ENCODE measurements around the gene GOLGA8T.
"Not testable (repeated sequence)": the region's sequence is repeated elsewhere in the genome, so short reads cannot be mapped to it uniquely, and the experiment has no call there.

GOLGA8T gene

GRCh38 chr15:30134751-30135150 lies at the start of gene GOLGA8T:
Gene GOLGA8T, plus strand, starts transcription at chr15:30135051. Its CDS starts 98 bp downstream, at chr15:30135149.
- not testable (repeated sequence) for H3K9me3 ChIP-seq (ENCODE audit: low read depth, low read length)

GRCh38 chr15:30097827-30098226 lies 37.0 kb upstream of the GOLGA8T start:
- H3K36me3 ChIP-seq (ENCODE audit: insufficient read depth, low read length); H3K27ac ChIP-seq; DNase-seq (ENCODE audit: low read depth, low spot score): not testable (repeated sequence)

More at GRCh38 chr15:30134751-30135150, at the start of gene GOLGA8T:
- not testable (repeated sequence) for H3K9ac ChIP-seq (ENCODE audit: insufficient read length); H3K36me3 ChIP-seq (ENCODE audit: insufficient read depth, low read length); DNase-seq (ENCODE audit: low read depth, low spot score); H3K27ac ChIP-seq; H3K4me3 ChIP-seq

GRCh38 chr15:30102890-30103289 lies 32.0 kb upstream of the GOLGA8T start:
- DNase-seq (ENCODE audit: low read depth, low spot score); H3K9me3 ChIP-seq (ENCODE audit: low read depth, low read length); H3K36me3 ChIP-seq (ENCODE audit: insufficient read depth, low read length); H3K27ac ChIP-seq; H3K4me3 ChIP-seq; H3K9ac ChIP-seq (ENCODE audit: insufficient read length): not testable (repeated sequence)

More at GRCh38 chr15:30097827-30098226, 37.0 kb upstream of the GOLGA8T start:
- H3K9me3 ChIP-seq (ENCODE audit: low read depth, low read length); H3K9ac ChIP-seq (ENCODE audit: insufficient read length); H3K4me3 ChIP-seq: not testable (repeated sequence)

- H3K9ac ChIP-seq (ENCODE audit: insufficient read length); DNase-seq (ENCODE audit: low read depth, low spot score); H3K9me3 ChIP-seq (ENCODE audit: low read depth, low read length); H3K4me3 ChIP-seq; H3K36me3 ChIP-seq (ENCODE audit: insufficient read depth, low read length); H3K27ac ChIP-seq: not testable (repeated sequence)
These were observed 30.8 kb upstream of the GOLGA8T start for GRCh38 chr15:30103941-30104507.

GRCh38 chr15:30110591-30110990 lies 24.3 kb upstream of the GOLGA8T start:
- H3K27ac ChIP-seq; H3K9me3 ChIP-seq (ENCODE audit: low read depth, low read length); DNase-seq (ENCODE audit: low read depth, low spot score); H3K9ac ChIP-seq (ENCODE audit: insufficient read length); H3K36me3 ChIP-seq (ENCODE audit: insufficient read depth, low read length); H3K4me3 ChIP-seq: not testable (repeated sequence)

- H3K27ac ChIP-seq; H3K9ac ChIP-seq (ENCODE audit: insufficient read length): not testable (repeated sequence)
These were observed 4.8 kb upstream of the GOLGA8T start for GRCh38 chr15:30130066-30130465.

GRCh38 chr15:30143246-30143645 lies 8.4 kb downstream of the GOLGA8T start:
- not testable (repeated sequence) for H3K36me3 ChIP-seq (ENCODE audit: insufficient read depth, low read length); H3K27ac ChIP-seq; H3K4me3 ChIP-seq; H3K9ac ChIP-seq (ENCODE audit: insufficient read length); H3K9me3 ChIP-seq (ENCODE audit: low read depth, low read length); DNase-seq (ENCODE audit: low read depth, low spot score)

More at GRCh38 chr15:30130066-30130465, 4.8 kb upstream of the GOLGA8T start:
- H3K4me3 ChIP-seq; H3K9me3 ChIP-seq (ENCODE audit: low read depth, low read length); DNase-seq (ENCODE audit: low read depth, low spot score); H3K36me3 ChIP-seq (ENCODE audit: insufficient read depth, low read length): not testable (repeated sequence)

GRCh38 chr15:30149891-30150290 lies 15.0 kb downstream of the GOLGA8T start:
- not testable (repeated sequence) for H3K9ac ChIP-seq (ENCODE audit: insufficient read length); H3K27ac ChIP-seq; DNase-seq (ENCODE audit: low read depth, low spot score); H3K4me3 ChIP-seq; H3K36me3 ChIP-seq (ENCODE audit: insufficient read depth, low read length); H3K9me3 ChIP-seq (ENCODE audit: low read depth, low read length)

- H3K4me3 ChIP-seq; H3K9me3 ChIP-seq (ENCODE audit: low read depth, low read length); H3K27ac ChIP-seq; H3K9ac ChIP-seq (ENCODE audit: insufficient read length); DNase-seq (ENCODE audit: low read depth, low spot score); H3K36me3 ChIP-seq (ENCODE audit: insufficient read depth, low read length): not testable (repeated sequence)
These were observed 27.9 kb downstream of the GOLGA8T start for GRCh38 chr15:30162479-30163357.

- H3K9me3 ChIP-seq (ENCODE audit: low read depth, low read length); H3K9ac ChIP-seq (ENCODE audit: insufficient read length); H3K27ac ChIP-seq; DNase-seq (ENCODE audit: low read depth, low spot score); H3K4me3 ChIP-seq; H3K36me3 ChIP-seq (ENCODE audit: insufficient read depth, low read length): not testable (repeated sequence)
These were observed 28.9 kb downstream of the GOLGA8T start for GRCh38 chr15:30163759-30164158.

- not testable (repeated sequence) for H3K9me3 ChIP-seq (ENCODE audit: low read depth, low read length); H3K36me3 ChIP-seq (ENCODE audit: insufficient read depth, low read length); H3K4me3 ChIP-seq; H3K27ac ChIP-seq; DNase-seq (ENCODE audit: low read depth, low spot score); H3K9ac ChIP-seq (ENCODE audit: insufficient read length)
These were observed 29.4 kb downstream of the GOLGA8T start for GRCh38 chr15:30164257-30164656.

GRCh38 chr15:30167403-30167802 lies 32.6 kb downstream of the GOLGA8T start:
- not testable (repeated sequence) for H3K9me3 ChIP-seq (ENCODE audit: low read depth, low read length); H3K27ac ChIP-seq; H3K4me3 ChIP-seq; H3K9ac ChIP-seq (ENCODE audit: insufficient read length); H3K36me3 ChIP-seq (ENCODE audit: insufficient read depth, low read length); DNase-seq (ENCODE audit: low read depth, low spot score)

GRCh38 chr15:30167886-30168285 lies 33.0 kb downstream of the GOLGA8T start:
- not testable (repeated sequence) for DNase-seq (ENCODE audit: low read depth, low spot score); H3K36me3 ChIP-seq (ENCODE audit: insufficient read depth, low read length); H3K4me3 ChIP-seq; H3K27ac ChIP-seq; H3K9me3 ChIP-seq (ENCODE audit: low read depth, low read length); H3K9ac ChIP-seq (ENCODE audit: insufficient read length)

GRCh38 chr15:30171452-30171851 lies 36.6 kb downstream of the GOLGA8T start:
- not testable (repeated sequence) for H3K36me3 ChIP-seq (ENCODE audit: insufficient read depth, low read length); H3K4me3 ChIP-seq; H3K27ac ChIP-seq; H3K9me3 ChIP-seq (ENCODE audit: low read depth, low read length); H3K9ac ChIP-seq (ENCODE audit: insufficient read length); DNase-seq (ENCODE audit: low read depth, low spot score)

Data from SK-N-MC (cell line).